ENCODE data around the gene FMO1. TPM values are rescaled to one million over a fixed set of nuclear protein-coding genes. Genes with fewer than 3 reads are reported as not detected.
A peak's percentile ranks its signal among the peaks of the same experiment; 100 is the strongest.

The FMO1 gene
- total RNA-seq, 1 donor from 2014 or later: 1.1 TPM

DNA sequence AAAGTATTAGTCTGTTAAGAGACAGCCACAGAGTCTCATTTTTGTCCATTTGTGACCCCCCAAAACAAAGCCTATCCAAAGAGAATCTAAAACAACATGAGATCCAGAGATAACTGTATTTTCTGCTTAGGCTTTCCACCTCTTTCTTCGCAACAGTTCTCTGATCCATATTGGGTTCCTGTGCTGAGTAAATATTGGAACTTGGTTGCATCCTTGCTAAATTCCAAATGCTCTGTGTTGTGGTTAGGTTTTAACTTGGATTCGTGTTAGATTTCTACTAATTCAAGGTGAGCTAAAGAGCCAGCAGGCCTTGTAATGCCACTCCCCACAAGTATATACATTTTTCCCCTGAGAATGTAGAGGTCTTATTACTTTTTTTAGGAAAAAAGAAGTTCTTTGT lies 29.2 kb downstream of the FMO1 start:
- TF ChIP-seq, protein P1, sequence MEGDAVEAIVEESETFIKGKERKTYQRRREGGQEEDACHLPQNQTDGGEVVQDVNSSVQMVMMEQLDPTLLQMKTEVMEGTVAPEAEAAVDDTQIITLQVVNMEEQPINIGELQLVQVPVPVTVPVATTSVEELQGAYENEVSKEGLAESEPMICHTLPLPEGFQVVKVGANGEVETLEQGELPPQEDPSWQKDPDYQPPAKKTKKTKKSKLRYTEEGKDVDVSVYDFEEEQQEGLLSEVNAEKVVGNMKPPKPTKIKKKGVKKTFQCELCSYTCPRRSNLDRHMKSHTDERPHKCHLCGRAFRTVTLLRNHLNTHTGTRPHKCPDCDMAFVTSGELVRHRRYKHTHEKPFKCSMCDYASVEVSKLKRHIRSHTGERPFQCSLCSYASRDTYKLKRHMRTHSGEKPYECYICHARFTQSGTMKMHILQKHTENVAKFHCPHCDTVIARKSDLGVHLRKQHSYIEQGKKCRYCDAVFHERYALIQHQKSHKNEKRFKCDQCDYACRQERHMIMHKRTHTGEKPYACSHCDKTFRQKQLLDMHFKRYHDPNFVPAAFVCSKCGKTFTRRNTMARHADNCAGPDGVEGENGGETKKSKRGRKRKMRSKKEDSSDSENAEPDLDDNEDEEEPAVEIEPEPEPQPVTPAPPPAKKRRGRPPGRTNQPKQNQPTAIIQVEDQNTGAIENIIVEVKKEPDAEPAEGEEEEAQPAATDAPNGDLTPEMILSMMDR (IDR thresholded peaks at IDR 0.05): no peak
- DNase-seq: no peak
- Mint-ChIP-seq H3K4me3 (no peak overlapping the region), H3K36me3 (ENCODE audit: low read depth) (no peaks in the 10 kb centered on the region), H3K4me1 (peaks cover 34% of the 10 kb centered on the region), H3K9me3 (no peaks in the 10 kb centered on the region), H3K27ac (no peak overlapping the region), H3K27me3 (no peaks in the 10 kb centered on the region)
- no peak for ATAC-seq (ENCODE audit: low read depth)
- intact Hi-C loops (cut with micrococcal nuclease): no loop called here
- ChIA-PET POLR2A (no interaction called here), CTCF (no interaction called here)

DNA sequence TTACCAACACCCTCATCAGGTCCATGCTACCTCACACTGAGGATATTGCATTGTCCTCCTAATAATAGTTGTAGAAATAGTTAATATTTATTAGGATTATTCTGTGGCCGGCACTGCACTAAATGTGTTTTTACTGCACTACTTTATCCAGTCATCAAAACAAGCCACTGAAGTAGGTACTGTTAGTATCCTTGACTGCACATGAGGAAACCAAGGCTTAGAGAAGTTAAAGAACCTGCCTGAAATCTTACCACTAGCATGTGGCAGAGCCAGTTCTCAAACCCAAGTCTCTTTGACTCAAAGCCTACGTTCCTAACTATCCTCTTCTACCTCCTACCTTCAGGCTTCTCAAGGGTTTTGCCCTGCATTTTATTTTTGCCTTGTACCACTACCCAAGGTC lies 30.9 kb downstream of the FMO1 start:
- Mint-ChIP-seq H3K36me3 (ENCODE audit: low read depth) (no peaks in the 10 kb centered on the region), H3K4me1 (peaks cover 42% of the 10 kb centered on the region), H3K9me3 (no peaks in the 10 kb centered on the region), H3K4me3 (peak overlapping the region; percentile 61), H3K27me3 (peaks cover 2% of the 10 kb centered on the region), H3K27ac (peak overlapping the region; percentile 77)
- CTCF ChIA-PET: interaction anchor here (1.1 to 1.7 kb wide), 2 partner anchors 34 to 35 kb away, joined by 4 to 7 read pairs; partner anchors contain the start of gene FMO4
- intact Hi-C loops (cut with micrococcal nuclease): loop anchor here (1.0 to 2.0 kb wide), 2 partner anchors 34 kb away; no protein-coding TSS in a partner anchor
- ATAC-seq (ENCODE audit: low read depth) (peak; percentile 25), DNase-seq (no peak)
- POLR2A ChIA-PET: interaction anchor here (1.1 kb wide), 1 partner anchor 28 kb away, joined by 3 read pairs; no protein-coding TSS in a partner anchor
- TF ChIP-seq, protein P1 (IDR thresholded peaks at IDR 0.05): no peak

DNA sequence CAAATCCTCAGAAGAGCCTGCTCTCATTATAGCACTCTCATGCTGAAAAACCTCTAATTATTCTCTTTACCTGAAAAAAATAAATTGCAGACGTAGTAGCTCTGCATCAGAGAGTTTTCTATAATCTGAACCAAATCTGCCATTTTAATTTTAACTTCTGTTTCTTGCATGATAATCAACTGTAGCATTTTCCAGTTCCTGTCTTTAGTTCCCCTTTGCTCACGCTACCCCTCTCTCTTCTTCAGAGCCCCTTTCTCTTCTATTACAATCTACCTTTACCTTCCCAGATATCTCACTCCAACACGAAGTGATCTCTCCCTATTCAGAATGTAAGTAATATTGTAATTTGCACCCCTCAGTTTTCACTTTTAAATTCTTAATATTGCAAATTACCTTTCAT lies 31.4 kb downstream of the FMO1 start:
- Mint-ChIP-seq H3K27me3 (peaks cover 2% of the 10 kb centered on the region), H3K27ac (peak overlapping the region; percentile 77), H3K4me3 (peak overlapping the region; percentile 61), H3K4me1 (peaks cover 42% of the 10 kb centered on the region), H3K36me3 (ENCODE audit: low read depth) (no peaks in the 10 kb centered on the region), H3K9me3 (no peaks in the 10 kb centered on the region)
- DNase-seq: no peak
- ChIA-PET CTCF (interaction anchor here (1.7 kb wide), 1 partner anchor 34 kb away, joined by 7 read pairs; the partner anchor contains the start of gene FMO4), POLR2A (interaction anchor here (1.1 kb wide), 1 partner anchor 29 kb away, joined by 3 read pairs; no protein-coding TSS in a partner anchor)
- TF ChIP-seq, protein P1 (IDR thresholded peaks at IDR 0.05): no peak
- peak; percentile 42 for ATAC-seq (ENCODE audit: low read depth)
- intact Hi-C loops (cut with micrococcal nuclease): loop anchor here (1.0 to 2.0 kb wide), 2 partner anchors 34 to 35 kb away; no protein-coding TSS in a partner anchor

DNA sequence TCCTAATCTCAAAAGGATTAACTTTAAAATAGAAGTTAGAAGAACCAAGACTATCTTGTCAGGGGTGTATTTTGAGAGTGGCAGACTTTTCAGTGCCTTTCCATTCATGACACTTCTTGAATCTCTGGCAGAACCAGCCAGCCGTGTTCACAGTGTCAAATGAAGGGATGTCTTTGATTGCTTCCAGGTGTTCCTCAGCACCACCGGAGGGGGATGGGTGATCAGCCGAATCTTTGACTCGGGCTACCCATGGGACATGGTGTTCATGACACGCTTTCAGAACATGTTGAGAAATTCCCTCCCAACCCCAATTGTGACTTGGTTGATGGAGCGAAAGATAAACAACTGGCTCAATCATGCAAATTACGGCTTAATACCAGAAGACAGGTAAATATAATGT lies 32.3 kb downstream of the FMO1 start:
- Mint-ChIP-seq H3K36me3 (ENCODE audit: low read depth) (no peaks in the 10 kb centered on the region), H3K4me3 (peak overlapping the region; percentile 28), H3K27ac (peak overlapping the region; percentile 77), H3K9me3 (no peaks in the 10 kb centered on the region), H3K27me3 (peaks cover 2% of the 10 kb centered on the region), H3K4me1 (peaks cover 44% of the 10 kb centered on the region)
- CTCF ChIA-PET: interaction anchor here (1.7 kb wide), 2 partner anchors 33 to 36 kb away, joined by 4 to 7 read pairs; partner anchors contain the start of gene FMO4
- ATAC-seq (ENCODE audit: low read depth) (peak; percentile 31), DNase-seq (no peak)
- POLR2A ChIA-PET: no interaction called here
- intact Hi-C loops (cut with micrococcal nuclease): no loop called here
- TF ChIP-seq, protein P1 (IDR thresholded peaks at IDR 0.05): no peak

DNA sequence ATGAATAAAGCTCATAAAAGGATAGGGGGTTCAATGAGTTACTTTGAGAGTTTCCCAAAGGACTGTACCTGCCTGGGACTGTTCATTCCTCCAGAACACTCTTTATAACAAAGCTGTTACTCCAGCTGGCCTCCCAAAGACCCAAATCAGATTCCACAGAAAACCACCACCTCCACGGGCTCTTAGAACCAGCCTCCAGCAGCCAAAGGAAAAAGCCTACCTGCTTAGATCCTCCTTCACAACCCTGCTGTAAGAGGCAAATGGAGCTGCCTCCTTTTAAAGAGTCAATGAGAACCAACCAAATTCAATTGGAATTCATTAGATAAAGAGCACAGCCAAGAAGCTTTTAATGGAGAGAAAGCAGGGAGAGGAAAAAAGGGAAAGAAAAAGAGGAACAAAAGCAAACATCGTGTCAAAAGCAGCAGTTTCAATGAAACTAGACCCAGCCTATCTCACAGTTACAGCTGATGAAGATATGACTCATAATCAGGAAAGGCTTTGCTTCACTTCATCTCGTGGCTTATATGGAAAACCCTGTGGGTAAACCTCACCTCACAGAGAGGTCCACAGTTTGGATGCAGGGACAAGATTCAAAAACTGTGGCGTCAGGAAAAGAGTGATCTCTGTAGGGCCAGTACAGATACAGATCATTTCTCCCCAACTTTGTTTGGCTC lies 37.9 kb downstream of the FMO1 start:
- H3K4me1 Mint-ChIP-seq: peaks cover 33% of the 10 kb centered on the region
- H3K27me3 Mint-ChIP-seq: peaks cover 2% of the 10 kb centered on the region
- CTCF ChIA-PET: interaction anchor here (1.3 to 2.6 kb wide), 2 partner anchors 27 to 37 kb away, joined by 3 to 15 read pairs; partner anchors contain the start of gene FMO4
- H3K36me3 Mint-ChIP-seq (ENCODE audit: low read depth): no peaks in the 10 kb centered on the region
- intact Hi-C loops (cut with micrococcal nuclease): no loop called here
- peak overlapping the region; percentile 19 for H3K27ac Mint-ChIP-seq
- POLR2A ChIA-PET: interaction anchor here (0.6 kb wide), 1 partner anchor 12 kb away, joined by 4 read pairs; no protein-coding TSS in a partner anchor
- no peaks in the 10 kb centered on the region for H3K9me3 Mint-ChIP-seq
- TF ChIP-seq, protein P1 (IDR thresholded peaks at IDR 0.05): no peak
- ATAC-seq (ENCODE audit: low read depth) (peak; percentile 66), DNase-seq (no peak)
- H3K4me3 Mint-ChIP-seq: no peak overlapping the region

Data from activated B cell treated with CpG ODN at 0.5 μM for 24 hours (primary cell).